DND-41 (cell line): ENCODE data around the gene TOLLIP.

Experiments
- CTCF ChIP-seq: IDR thresholded peaks from 2 replicates; pipeline ENCODE4 v1.5.1; 2012; ENCODE audit warnings: borderline replicate concordance, low read length, moderate library complexity, mild to moderate bottlenecking; ENCODE audit not compliant: poor library complexity, severe bottlenecking; ENCODE audit errors: extremely low read depth
- EZH2 ChIP-seq: IDR thresholded peaks from 3 replicates; pipeline ENCODE4 v1.6.1; 2012; ENCODE audit warnings: borderline replicate concordance, low read depth, mild to moderate bottlenecking, moderate library complexity, low read length, inconsistent platforms; ENCODE audit not compliant: severe bottlenecking

- TF ChIP-seq CTCF (no peak), EZH2 (no peak)
These were observed 53.0 kb downstream of the TOLLIP start for GRCh38 chr11:1256257-1257045.
